Upper lobe of left lung (tissue), 4 donors: ENCODE measurements around the gene SMYD3.

Source experiments
- CTCF ChIP-seq, 6 experiments: fragments of 450-650 bp in 4 of 6; fragments of 200-600 bp in 2 of 6; sonication (generic) in 2 of 6; IDR thresholded peaks; one replicate each; pipeline ENCODE4 v1.5.1; 2016 to 2019; ENCODE audit warnings: antibody characterized with exemption in 6 of 6
- POLR2A ChIP-seq, 4 donors: fragments of 450-650 bp; IDR thresholded peaks; one replicate each; pipeline ENCODE4 v1.5.1; 2016 to 2017; ENCODE audit warnings: antibody characterized with exemption in 4 of 4, mild to moderate bottlenecking in 2 of 4

GRCh38 chr1:245938046-245938435 is 569.0 kb downstream of the SMYD3 start:
- no peak for TF ChIP-seq POLR2A (IDR thresholded peaks at IDR 0.05)
- TF ChIP-seq CTCF (IDR thresholded peaks at IDR 0.05): no peak
